GM19467 (cell line): ENCODE measurements around the gene TMED6.
"Not testable (repeated sequence)": the region's sequence is repeated elsewhere in the genome, so short reads cannot be mapped to it uniquely, and the experiment has no call there.

Source experiments
- ATAC-seq: cut with Tn5 transposase; IDR thresholded peaks from one replicate; pipeline ENCODE4 v1.9.1; 2021; ENCODE audit warnings: mild to moderate bottlenecking, moderate library complexity; ENCODE audit not compliant: unreplicated experiment

Gene TMED6

DNA sequence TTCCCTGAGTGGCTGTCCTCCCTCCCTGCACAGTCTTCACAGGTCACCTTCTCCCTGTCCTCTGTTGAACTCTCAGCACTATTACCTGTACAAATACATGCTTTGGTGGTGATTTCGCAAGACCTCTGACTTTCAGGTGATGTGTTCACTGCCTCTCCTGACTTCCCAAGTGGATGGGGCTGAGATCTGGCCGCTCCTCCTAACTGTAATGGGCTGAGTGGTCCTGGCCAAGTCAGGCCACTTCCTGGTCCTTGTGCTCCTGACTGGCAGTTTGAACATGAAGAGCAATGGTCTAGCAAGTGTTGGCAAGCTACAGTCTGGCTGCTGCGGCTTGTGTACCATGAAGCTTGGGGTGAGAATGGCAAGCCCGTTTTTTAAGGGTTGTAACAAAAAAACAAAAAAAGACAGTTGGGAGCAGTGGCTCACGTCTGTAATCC lies 11.7 kb upstream of the TMED6 start:
- ATAC-seq: no peak

DNA sequence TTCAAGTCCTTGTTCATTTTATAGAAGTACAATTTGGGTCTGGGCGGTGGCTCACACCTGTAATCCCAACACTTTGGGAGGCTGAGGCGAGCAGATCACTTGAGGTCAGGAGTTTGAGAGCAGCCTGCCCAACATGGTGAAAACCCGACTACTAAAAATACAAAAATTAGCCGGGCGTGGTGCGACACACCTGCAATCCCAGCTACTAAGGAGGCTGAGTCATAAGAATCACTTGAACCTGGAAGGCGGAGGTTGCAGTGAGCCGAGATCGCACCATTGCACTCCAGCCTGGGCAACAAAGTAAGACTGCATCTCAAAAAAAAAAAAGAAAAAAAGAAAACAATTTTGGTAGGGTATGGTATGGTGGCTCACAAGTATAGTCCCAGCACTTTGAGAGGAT lies 8.5 kb upstream of the TMED6 start:
- ATAC-seq: not testable (repeated sequence)

DNA sequence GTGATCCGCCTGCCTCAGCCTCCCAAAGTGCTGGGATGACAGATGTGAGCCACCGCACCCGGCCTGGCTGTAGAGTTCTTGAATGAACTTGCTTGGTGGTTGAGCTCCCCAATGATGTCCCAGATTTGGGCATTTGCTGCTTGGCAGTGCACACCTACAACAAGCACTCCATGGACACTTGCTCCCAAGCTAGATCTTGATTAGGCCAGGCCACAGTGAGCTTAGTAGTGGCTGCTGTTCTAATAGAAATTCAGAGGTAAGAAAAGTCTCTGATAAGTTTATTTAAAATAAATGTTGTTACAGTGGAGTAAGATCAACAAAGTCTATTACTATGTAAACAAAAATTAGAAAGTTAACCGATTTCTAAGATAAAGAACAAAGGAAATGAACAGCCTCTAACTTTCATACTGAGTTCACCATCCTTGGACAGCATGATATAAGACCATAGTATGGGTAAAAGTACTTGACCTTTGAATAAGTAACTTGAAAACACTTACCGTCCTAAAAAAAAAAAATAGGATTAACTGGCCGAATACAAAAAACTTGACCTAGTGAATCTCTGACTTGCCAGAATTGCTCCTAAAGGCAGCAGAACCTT lies 951 bp downstream of the TMED6 start:
- no peak for ATAC-seq

GRCh38 chr16:69349536-69349935 lies 2.0 kb downstream of the TMED6 start:
- no peak for ATAC-seq

DNA sequence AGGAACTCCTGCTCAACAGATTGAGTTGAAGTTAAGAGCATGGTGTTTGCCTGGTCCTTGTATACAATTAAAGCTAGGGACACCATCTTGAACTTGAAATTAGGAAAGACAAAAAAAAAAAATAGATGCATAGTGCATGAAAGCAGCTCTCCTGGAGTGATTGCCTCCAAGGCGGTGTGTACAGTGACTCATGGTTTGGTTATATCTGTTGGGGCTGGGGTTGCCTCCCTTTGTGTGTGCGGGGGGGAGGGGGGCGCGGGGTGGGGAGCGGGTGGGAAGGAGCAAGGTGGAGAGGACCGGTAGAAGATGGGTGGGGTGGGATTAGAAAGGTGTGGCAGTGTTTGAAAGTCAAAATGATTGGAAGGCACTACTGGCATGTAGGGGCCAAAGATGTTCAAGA lies 3.4 kb downstream of the TMED6 start:
- ATAC-seq: no peak

GRCh38 chr16:69346683-69347082 lies 4.9 kb downstream of the TMED6 start:
- ATAC-seq: no peak

DNA sequence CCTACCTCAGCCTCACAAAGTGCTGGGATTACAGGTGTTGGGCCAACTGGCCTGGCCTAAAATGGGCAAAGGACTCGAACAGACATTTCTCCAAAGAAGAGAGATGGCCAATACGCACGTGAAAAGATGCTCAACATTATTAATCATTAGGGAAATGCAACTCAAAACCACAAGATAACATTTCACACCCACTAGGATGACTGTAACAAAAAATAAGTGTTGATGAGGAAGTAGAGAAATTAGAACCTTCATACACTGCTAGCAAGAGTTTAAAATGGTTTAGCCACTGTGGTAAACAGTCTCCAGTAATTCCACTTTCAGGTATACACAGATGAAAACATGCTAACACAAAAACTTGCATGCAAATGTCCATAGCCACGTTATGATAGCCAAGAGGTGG lies 5.7 kb downstream of the TMED6 start:
- no peak for ATAC-seq

DNA sequence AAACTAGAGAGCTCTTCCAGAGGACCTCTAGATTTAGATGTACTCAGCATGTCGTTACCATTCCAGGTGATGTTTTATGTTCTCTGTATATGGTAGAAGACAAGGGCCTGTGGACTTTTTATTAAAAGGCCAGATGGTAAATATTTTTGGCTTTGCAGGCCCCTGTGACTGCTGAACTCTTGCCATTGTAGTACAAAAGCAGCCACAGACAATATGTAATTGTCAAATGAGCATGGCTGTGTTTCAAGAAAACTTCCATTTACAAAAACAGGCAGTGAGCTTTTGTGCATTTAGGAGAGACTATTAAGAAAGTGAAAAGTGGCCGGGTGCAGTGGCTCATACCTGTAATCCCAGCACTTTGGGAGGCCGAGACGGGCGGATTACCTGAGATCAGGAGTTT lies 7.4 kb downstream of the TMED6 start:
- ATAC-seq: no peak

GRCh38 chr16:69340095-69340644 lies 11.4 kb downstream of the TMED6 start:
- no peak for ATAC-seq

DNA sequence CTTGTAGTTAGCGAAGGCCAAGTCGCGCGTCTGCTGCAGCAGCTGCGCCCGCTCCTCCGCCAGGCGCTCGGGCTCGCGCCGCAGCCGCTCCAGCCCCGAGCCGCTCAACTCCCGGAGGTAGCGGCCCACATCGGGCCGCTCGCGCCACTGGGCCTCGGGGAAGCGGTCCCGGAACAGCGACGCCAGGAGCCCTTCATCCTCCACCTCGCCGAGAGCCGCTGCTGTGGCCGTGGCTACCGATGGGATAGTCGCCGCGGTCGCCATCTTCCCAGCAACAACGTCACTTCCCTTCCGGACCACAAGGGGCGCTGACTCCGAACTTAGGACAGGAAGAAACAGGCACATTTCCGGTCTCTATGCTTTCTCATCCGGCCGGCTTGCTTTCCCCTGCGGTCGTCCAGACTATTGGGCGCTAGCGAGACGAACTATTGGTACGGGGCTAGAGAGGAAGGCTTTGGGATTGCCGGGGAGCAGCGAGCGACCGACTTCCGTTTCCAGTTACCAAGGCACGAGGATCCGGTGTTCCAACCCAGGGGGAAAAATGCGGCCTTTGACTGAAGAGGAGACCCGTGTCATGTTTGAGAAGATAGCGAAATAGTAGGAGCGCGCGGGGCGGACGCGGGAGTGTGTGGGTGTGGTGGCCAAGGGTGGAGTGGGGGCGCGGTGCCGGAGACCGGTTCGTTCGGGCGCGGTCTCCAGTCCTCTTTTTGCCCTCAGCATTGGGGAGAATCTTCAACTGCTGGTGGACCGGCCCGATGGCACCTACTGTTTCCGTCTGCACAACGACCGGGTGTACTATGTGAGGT lies 12.1 kb downstream of the TMED6 start, which contains the start of the genes COG8 and NIP7:
COG8 (minus strand) TSS at position 276 of the 806 bp plus-strand sequence; CDS start at position 264, 12 bp downstream.
NIP7 (plus strand) TSS at position 484 of the 806 bp plus-strand sequence; CDS start at position 542, 58 bp downstream.
- peak; percentile 87 for ATAC-seq

- ATAC-seq: no peak
Measured at GRCh38 chr16:69338557-69339288, 12.9 kb downstream of the TMED6 start.

GRCh38 chr16:69334696-69335095 lies 16.9 kb downstream of the TMED6 start:
- no peak for ATAC-seq

GRCh38 chr16:69330286-69331109 lies 21.1 kb downstream of the TMED6 start, which contains the start of gene PDF:
Gene PDF (minus strand): TSS chr16:69330588. CDS start chr16:69330570, 18 bp downstream.
- peak; percentile 92 for ATAC-seq

GRCh38 chr16:69329369-69330285 lies 22.0 kb downstream of the TMED6 start:
- ATAC-seq: peak; percentile 29

GRCh38 chr16:69328854-69329316 lies 22.7 kb downstream of the TMED6 start:
- no peak for ATAC-seq

GRCh38 chr16:69327585-69328310 lies 23.8 kb downstream of the TMED6 start:
- ATAC-seq: no peak

GRCh38 chr16:69326172-69326873 lies 25.3 kb downstream of the TMED6 start:
- ATAC-seq: no peak

- no peak for ATAC-seq
Measured at GRCh38 chr16:69325784-69326171, 25.8 kb downstream of the TMED6 start.
